HG03045 (cell line): ENCODE data around the gene CKAP4.

Experiments used
- ATAC-seq: cut with Tn5 transposase; IDR thresholded peaks from one replicate; pipeline ENCODE4 v1.9.1; 2021; ENCODE audit warnings: mild to moderate bottlenecking, moderate library complexity; ENCODE audit not compliant: unreplicated experiment

The CKAP4 gene

DNA sequence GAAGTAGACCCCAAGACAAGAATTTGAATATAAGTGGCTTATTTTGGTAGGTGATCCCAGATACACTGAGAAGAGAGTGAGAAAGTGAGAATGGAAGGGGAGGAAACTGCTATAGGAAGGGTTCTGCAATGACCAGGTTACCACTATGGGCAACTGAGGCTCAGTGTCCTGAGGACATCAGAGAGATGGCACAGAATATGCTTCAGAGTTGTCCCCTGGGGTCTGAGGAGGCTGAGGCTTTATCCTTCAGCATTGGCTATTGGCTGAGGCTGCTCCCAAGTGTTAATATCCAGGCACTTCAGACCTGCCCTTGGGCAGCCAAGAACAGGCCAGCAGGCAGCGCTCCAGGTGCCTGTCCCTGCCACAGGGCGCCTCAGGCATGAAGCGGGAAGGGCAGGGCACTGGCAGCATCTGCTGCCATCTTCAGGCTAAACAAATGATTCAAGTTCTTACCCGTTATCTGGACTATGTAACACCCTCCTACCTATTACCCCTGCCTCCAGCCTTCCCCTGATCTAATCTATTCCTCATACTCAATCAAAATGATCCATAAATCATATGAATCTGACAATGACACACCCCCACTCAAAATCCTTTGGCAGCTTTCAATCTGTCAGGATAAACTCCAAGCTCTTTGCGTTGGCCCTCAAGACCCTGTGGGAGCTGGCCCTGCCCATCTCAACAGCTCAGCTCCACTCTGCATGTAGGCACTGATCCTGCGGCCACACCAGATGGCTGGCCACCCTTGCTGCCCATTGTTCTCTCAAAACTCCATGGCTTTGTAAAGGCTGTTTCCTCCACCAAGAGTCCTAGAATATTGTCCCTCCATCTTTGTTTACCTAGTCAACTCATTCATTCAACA, 42.4 kb downstream of the CKAP4 start:
- ATAC-seq, result no peak

DNA sequence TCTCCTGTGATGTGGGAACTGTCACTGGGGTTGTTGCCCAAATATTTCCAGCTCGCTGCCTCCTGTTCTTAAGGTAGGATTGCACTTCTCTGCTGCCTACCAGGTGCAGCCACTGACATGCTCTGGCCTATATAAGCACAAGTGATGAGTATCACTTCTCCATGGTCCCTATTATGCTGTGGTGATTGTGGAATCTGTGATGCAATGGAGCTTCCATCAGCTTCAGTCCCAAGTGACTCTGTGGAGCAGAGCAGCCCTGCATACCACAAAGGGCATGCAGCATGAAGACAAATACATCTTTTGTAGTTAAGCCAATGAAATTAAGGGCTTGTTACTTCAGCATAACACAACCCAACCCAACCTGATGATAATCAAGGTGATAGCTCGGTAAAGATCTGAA, 43.5 kb downstream of the CKAP4 start:
- no peak for ATAC-seq

DNA sequence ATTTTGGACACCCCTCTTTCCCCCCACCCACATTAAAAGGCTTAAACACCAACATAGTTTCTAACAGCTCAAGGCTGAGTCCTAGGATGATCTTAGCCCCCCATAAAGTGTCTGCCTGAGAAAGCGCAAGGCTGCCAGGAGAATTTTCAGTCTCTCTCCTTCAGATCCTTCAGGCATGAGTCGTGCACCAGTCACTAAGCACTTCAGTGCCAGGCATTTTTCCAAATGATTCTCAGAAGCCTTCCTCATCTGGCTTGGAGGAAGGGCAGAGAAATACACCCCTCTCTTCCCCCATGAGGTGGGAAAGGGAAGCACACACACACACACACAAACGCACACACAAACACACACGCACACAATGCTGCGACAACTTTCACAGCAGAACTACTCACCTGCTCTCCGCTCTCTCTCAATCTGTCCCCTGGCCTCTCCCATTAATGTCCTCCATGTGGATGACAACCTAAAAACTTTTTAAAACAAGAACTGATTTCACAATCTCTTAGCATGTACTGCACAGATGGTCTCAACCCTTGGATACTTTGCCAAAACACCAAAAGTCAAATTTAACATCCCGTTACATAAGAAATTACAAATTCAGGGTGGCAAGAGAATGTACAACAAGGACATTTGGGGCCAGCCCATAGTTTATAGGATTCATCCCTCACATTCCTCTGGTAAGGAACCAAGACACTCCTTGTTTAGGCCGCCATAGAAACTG, 49.8 kb downstream of the CKAP4 start:
- ATAC-seq, result no peak

DNA sequence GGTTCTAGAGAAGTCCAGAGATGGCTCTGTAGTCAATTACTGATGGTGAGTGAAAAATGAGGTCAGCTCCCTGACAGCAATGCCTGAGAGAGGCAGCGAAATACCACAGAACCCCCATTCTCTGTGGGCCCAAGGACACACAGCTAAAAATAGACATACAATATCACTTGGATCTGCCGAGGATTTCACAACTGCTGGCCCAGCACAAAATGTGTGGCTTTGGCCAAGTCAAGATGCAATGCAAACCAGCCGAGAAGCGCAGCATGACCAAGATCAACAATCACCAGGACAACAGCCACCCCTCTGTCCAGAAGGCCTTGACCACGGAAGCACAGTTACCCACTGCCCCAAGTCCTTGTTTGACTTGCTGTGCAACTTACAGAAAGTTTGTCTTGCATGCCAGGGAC, 52.2 kb downstream of the CKAP4 start:
- ATAC-seq, result no peak

DNA sequence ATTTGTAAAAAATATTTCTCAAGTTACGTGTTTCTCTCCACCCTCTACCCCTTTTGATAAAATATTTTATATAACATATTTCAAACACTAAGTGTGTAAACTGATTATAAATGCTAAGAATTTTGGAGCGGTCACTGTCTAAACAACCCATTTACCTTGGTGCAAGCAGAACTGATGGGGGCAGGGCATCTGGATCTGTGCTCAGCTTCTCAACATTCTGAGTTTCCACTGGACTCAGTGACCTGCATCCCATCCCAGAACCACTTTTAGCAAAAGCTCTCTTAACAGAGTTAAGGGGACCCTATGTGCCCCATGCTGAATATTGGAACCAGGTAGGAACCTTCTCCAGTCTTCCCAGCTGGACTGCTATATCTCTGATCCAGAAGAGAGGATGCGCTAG, 53.5 kb downstream of the CKAP4 start:
- ATAC-seq, result no peak

DNA sequence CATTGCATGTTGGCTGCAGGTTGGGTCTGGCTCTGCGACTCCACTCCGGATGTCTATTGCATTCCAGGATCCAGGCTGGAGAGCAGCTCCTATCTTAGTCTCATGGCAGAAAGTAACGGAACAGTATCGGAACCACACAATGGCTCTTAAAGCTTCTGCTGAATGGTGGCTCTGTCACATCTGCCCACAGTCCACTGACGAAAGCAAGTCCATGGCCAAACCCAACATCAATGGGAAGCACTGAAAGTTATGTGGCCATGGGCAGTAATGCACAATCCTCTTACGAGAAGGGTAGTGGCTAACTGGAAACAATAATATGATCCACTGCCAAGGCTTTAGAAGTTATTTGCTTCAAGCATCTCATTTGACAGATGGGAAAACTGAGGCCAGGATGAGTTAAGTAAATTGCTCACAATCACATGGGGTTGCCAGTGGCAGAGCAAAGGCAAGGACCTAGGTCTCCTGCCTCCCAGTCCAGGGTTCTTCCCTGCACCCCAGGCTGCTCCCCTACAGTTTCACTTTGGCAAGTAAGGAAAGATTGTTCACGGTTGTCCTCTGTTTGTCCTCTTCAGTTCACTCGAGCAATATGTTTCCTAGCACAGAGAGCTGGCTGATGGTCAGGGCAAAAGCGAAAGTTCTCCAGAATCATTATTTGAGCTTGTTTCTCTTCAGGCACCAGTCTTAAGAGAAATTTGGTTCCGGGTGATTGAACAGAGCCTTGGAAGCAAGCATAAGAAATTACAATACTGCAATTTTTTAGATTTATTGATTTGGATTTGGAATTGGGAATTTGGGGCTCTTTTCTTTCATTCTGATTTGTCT, 54.2 kb downstream of the CKAP4 start:
- ATAC-seq, result no peak

DNA sequence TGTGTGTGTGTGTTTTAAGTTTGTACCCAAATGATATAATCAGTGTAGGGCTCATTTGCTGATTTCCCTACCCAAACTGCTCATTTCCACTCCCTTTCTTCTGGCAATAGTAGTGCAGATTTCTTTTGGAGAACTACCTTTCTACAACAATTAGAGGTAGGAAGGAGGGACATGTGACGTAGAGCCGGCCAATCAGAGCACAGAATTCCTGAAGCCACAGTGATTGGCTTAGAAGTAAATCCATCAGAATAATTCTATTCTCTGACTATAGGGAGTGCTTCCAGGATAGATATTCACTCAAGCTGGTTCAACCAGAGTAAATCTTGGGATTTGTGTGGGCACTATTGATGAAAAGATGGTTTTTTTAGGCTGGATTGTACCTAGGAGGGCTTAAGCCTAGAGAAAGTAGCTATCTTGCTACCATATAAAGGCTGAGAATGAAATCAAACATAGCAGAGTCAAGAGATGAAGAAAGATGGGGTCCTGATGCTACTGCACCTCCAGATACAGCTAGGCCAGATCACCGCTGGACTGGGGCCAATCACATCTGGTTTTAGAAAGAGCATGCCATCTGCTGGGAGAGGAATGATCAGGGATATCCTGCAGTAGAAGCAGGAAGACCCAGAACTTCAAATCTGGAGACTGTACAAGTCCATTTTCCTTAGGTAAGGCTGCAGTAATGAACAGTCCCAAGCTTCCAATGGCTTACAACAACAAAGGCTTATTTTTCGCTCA, 55.0 kb downstream of the CKAP4 start:
- no peak for ATAC-seq

DNA sequence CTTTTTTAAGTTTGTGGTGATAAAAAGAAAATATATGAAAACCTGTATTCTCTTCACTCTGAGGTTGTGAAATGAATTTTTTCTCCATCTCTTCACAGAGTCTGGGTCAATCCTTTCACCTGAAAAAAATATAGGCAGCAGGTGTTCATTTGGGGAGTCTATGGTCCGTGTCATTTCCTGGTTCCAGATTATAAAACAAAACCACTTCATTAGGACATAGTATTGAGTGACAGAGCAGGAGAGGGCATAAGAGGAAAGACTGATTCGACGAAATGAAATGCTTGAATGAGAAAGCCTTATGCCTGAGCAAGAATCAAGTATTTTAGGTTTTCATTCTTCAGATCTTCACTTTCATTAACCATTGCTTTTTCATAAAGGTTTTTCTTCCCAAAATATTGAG, 57.2 kb downstream of the CKAP4 start:
- ATAC-seq, result no peak

DNA sequence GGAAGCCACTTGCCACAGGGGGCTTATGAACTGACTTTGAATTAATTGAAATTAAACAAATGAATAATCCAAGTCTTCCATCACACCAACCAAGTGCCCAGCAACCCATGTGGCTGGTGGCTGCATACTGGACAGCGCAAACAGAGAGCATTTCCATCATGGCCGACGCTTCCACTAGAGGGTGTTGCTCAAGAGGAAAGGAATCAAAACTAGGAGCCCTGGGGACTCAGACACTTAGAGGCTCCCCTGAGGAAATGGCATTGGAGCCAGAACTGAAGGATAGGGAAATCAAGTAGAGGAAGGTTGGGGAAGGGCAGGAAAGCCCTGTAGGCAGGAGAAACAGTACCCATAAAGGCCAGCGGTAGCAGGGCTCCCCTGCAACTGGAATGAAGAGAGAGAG, 58.5 kb downstream of the CKAP4 start:
- ATAC-seq, result no peak

DNA sequence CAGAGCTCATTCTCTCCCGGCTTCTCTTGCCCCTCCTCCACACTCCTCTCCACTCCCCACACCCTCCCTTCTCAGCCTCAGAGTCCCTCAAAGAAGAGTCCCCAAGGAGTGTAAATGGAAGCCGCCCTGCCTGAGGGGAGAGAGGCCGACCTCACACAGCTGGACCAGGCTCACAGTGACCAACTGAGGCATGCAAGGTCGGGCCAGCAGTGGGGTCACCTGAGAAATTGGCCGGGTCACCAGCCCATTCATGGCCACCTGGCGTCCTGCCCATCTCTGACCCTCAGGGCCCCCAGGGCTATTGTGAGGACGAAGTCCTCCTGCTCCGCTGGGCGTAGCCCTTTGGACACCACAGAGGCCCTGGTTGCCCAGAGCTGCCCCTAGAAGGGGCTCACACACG, 59.6 kb downstream of the CKAP4 start:
- ATAC-seq, result no peak
